GM18508 (cell line): ENCODE measurements around the gene CCDC92B.

Source experiments
- ATAC-seq: cut with Tn5 transposase; IDR thresholded peaks from one replicate; pipeline ENCODE4 v1.9.1; 2021; ENCODE audit warnings: moderate number of reproducible peaks; ENCODE audit not compliant: insufficient read depth, unreplicated experiment

CCDC92B gene

GRCh38 chr17:2779545-2779944, 30.1 kb upstream of the CCDC92B start:
- ATAC-seq = no peak

- no peak for ATAC-seq
Measured at GRCh38 chr17:2778489-2778888, 29.0 kb upstream of the CCDC92B start.

- ATAC-seq = no peak
Measured at GRCh38 chr17:2777242-2777867, 27.9 kb upstream of the CCDC92B start.

GRCh38 chr17:2776589-2777241, 27.3 kb upstream of the CCDC92B start:
- no peak for ATAC-seq

- no peak for ATAC-seq
Measured at GRCh38 chr17:2775206-2775605, 25.8 kb upstream of the CCDC92B start.

GRCh38 chr17:2770129-2770528, 20.7 kb upstream of the CCDC92B start:
- ATAC-seq = no peak

GRCh38 chr17:2758870-2759269, 9.4 kb upstream of the CCDC92B start:
- no peak for ATAC-seq

GRCh38 chr17:2755891-2756724, 6.7 kb upstream of the CCDC92B start:
- ATAC-seq = no peak

GRCh38 chr17:2751491-2751890, 2.0 kb upstream of the CCDC92B start:
- no peak for ATAC-seq

- no peak for ATAC-seq
Measured at GRCh38 chr17:2750721-2751120, 1.3 kb upstream of the CCDC92B start.

GRCh38 chr17:2749784-2750181, 331 bp upstream of the CCDC92B start:
- ATAC-seq = no peak

- ATAC-seq = no peak
Measured at GRCh38 chr17:2745317-2746037, 4.0 kb downstream of the CCDC92B start.

- ATAC-seq = no peak
Measured at GRCh38 chr17:2737693-2738092, 11.8 kb downstream of the CCDC92B start.

GRCh38 chr17:2736956-2737355, 12.5 kb downstream of the CCDC92B start:
- ATAC-seq = no peak

GRCh38 chr17:2735896-2736295, 13.6 kb downstream of the CCDC92B start:
- no peak for ATAC-seq

GRCh38 chr17:2734939-2735338, 14.5 kb downstream of the CCDC92B start:
- ATAC-seq = no peak

- ATAC-seq = no peak
Measured at GRCh38 chr17:2731807-2732206, 17.6 kb downstream of the CCDC92B start.

- no peak for ATAC-seq
Measured at GRCh38 chr17:2730764-2731353, 18.6 kb downstream of the CCDC92B start.

GRCh38 chr17:2724784-2725164, 24.7 kb downstream of the CCDC92B start:
- ATAC-seq = no peak

GRCh38 chr17:2723997-2724783, 25.3 kb downstream of the CCDC92B start:
- ATAC-seq = no peak
